ENCODE measurements around the gene ZDHHC21. TPM values are rescaled to one million over a fixed set of nuclear protein-coding genes. Genes with fewer than 3 reads are reported as not detected.

ZDHHC21 gene
- total RNA-seq, 1 experiment from 2014 or later: 9.0 TPM

GRCh38 chr9:14653511-14653910, 39.7 kb downstream of the ZDHHC21 start:
- TF ChIP-seq CTCF (conservative IDR thresholded peaks at IDR 0.05): no peak
- peaks cover 16 to 22% of the 10 kb centered on the region in 2 experiments for H3K9me3 Mint-ChIP-seq

More at GRCh38 chr9:14653511-14653910, 39.7 kb downstream of the ZDHHC21 start:
- H4K20me1 ChIP-seq (ENCODE audit: control insufficient read depth, insufficient read depth, insufficient read length): no peaks in the 10 kb centered on the region
- Mint-ChIP-seq H3K27ac (no peak overlapping the region), H3K4me1 (peaks cover 4% of the 10 kb centered on the region in 2 experiments; a peak in 2 of 4 replicates), H3K4me3 (no peak overlapping the region), H3K27me3 (ENCODE audit: low read depth) (no peaks in the 10 kb centered on the region), H3K36me3 (ENCODE audit: insufficient read depth in 1 of 3, low read depth in 3 of 3) (peaks cover 19 to 41% (median 38%) of the 10 kb centered on the region in 3 experiments)
- H2AFZ ChIP-seq (ENCODE audit: low read length): no peak overlapping the region
- no peaks in the 10 kb centered on the region for H3K79me1 ChIP-seq (ENCODE audit: insufficient read depth, low read depth, low read length, poor library complexity, severe bottlenecking)
- no peaks in the 10 kb centered on the region for H3K79me2 ChIP-seq (ENCODE audit: insufficient read depth, low read length)
- H4K5ac ChIP-seq (ENCODE audit: insufficient read length, low read depth, low read length): no peak overlapping the region
- H3K4ac ChIP-seq (ENCODE audit: low read depth, low read length): no peak overlapping the region
- no peak overlapping the region for H3K18ac ChIP-seq (ENCODE audit: insufficient read length, low read depth, low read length)
- no CpG with 5 or more reads among the region's 1 CpG for WGBS (ENCODE audit: extremely low coverage, insufficient read length, low lambda C conversion rate)
- no peak overlapping the region for H2BK5ac ChIP-seq (ENCODE audit: insufficient read length, low read length)
- H3K4me2 ChIP-seq (ENCODE audit: insufficient read depth, insufficient read length, low read length): no peak overlapping the region
- no peak overlapping the region for H4K91ac ChIP-seq (ENCODE audit: insufficient read length, low read depth, low read length)
- H3K56ac ChIP-seq (ENCODE audit: insufficient read length, low read depth, low read length): no peak overlapping the region
- no peak for DNase-seq
- no peak overlapping the region for H2BK12ac ChIP-seq (ENCODE audit: insufficient read length, low read depth, low read length)
- no peak overlapping the region for H3K27ac ChIP-seq (ENCODE audit: insufficient read length, low read depth, low read length)
- H2BK15ac ChIP-seq (ENCODE audit: low read depth, low read length): no peak overlapping the region
- H3K23me2 ChIP-seq (ENCODE audit: insufficient read length, low read depth, low read length, poor library complexity, severe bottlenecking): no peaks in the 10 kb centered on the region
- H3K23ac ChIP-seq (ENCODE audit: insufficient read length, low read depth, low read length): no peak overlapping the region
- H3K9me3 ChIP-seq (ENCODE audit: control insufficient read depth, low read depth, low read length): no peaks in the 10 kb centered on the region
- no peaks in the 10 kb centered on the region for H3K4me1 ChIP-seq (ENCODE audit: insufficient read depth, low read length)
- no peak overlapping the region for H2AK5ac ChIP-seq (ENCODE audit: insufficient read length, low read length)
- no peak overlapping the region for H4K8ac ChIP-seq (replicated peaks; ENCODE audit: insufficient read length, low read depth, low read length)
- no peaks in the 10 kb centered on the region for H3K27me3 ChIP-seq (ENCODE audit: insufficient read depth, low read length)
- no peak overlapping the region for H3K14ac ChIP-seq (ENCODE audit: insufficient read depth, low read length)
- no peak overlapping the region for H3K9ac ChIP-seq (ENCODE audit: extremely low read depth, insufficient read length, low read length)
- no peak overlapping the region for H3T11ph ChIP-seq (ENCODE audit: low read length)
- H2BK20ac ChIP-seq (ENCODE audit: low read depth, low read length, poor library complexity, severe bottlenecking): no peak overlapping the region
- no peak overlapping the region for H2BK120ac ChIP-seq (ENCODE audit: low read depth, low read length, poor library complexity, severe bottlenecking)
